ENCODE measurements around the gene CLPTM1.
"Not testable (repeated sequence)": the region's sequence is repeated elsewhere in the genome, so short reads cannot be mapped to it uniquely, and the experiment has no call there.

Gene CLPTM1

DNA sequence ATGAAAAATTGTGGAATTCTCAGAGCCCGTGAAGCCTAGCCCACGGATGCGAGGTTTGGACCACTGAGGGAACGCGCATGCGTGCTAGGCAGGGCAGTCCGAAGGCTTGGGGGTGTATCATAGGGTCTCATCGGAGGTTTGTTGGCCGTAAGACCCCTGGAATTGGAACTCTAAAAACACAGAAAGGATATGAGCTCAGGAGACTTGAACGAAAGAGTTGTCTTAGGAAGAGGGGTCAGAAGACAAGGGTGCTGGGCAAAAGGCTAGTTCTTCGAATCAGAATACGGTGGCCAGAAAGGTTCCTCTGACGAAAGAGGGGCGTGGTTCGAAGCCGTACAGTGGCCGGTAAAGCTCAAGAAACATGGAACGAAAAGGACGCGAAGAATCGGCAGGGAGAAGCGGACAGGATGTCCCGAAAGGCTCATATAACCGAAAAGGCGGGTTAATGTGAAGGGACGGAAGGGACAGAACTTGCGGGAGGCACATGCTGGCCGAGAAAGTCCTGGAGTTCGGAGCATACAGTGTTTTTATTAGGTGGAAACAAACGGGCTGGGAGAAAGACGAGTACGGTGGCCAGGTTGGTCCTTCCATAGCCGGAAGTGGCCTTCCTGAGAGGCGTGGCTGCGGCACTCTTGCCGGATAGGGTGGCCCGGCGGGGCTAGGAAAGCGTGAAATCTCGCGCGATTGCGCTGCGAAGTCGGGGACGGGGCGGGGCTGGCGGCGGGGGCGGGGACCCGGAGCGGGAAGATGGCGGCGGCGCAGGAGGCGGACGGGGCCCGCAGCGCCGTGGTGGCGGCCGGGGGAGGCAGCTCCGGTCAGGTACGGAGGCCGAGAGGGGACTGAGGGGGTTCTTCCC, at the start of gene CLPTM1:
Gene CLPTM1 (plus strand): TSS at position 732 of the 856 bp plus-strand sequence. CDS start 16 bp downstream, at position 748.
- DNase-seq (ENCODE audit: low spot score) = peak; percentile 96

DNA sequence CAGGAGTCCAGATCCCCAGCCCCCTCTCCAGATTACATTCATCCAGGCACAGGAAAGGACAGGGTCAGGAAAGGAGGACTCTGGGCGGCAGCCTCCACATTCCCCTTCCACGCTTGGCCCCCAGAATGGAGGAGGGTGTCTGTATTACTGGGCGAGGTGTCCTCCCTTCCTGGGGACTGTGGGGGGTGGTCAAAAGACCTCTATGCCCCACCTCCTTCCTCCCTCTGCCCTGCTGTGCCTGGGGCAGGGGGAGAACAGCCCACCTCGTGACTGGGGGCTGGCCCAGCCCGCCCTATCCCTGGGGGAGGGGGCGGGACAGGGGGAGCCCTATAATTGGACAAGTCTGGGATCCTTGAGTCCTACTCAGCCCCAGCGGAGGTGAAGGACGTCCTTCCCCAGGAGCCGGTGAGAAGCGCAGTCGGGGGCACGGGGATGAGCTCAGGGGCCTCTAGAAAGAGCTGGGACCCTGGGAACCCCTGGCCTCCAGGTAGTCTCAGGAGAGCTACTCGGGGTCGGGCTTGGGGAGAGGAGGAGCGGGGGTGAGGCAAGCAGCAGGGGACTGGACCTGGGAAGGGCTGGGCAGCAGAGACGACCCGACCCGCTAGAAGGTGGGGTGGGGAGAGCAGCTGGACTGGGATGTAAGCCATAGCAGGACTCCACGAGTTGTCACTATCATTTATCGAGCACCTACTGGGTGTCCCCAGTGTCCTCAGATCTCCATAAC, 49.6 kb upstream of the CLPTM1 start, which contains the start of gene APOE:
Gene APOE (plus strand): TSS at position 360 of the 724 bp plus-strand sequence. CDS start 829 bp downstream, outside the sequence.
- DNase-seq (ENCODE audit: low spot score) = peak; percentile 77

GRCh38 chr19:44907613-44908012, 47.6 kb upstream of the CLPTM1 start:
- DNase-seq (ENCODE audit: low spot score) = no peak

- DNase-seq (ENCODE audit: low spot score) = no peak
These were observed 46.9 kb upstream of the CLPTM1 start for GRCh38 chr19:44908074-44908835.

DNA sequence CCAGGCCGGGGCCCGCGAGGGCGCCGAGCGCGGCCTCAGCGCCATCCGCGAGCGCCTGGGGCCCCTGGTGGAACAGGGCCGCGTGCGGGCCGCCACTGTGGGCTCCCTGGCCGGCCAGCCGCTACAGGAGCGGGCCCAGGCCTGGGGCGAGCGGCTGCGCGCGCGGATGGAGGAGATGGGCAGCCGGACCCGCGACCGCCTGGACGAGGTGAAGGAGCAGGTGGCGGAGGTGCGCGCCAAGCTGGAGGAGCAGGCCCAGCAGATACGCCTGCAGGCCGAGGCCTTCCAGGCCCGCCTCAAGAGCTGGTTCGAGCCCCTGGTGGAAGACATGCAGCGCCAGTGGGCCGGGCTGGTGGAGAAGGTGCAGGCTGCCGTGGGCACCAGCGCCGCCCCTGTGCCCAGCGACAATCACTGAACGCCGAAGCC, 46.3 kb upstream of the CLPTM1 start:
- DNase-seq (ENCODE audit: low spot score) = no peak

- DNase-seq (ENCODE audit: low spot score) = no peak
These were observed 45.4 kb upstream of the CLPTM1 start for GRCh38 chr19:44909775-44910174.

DNA sequence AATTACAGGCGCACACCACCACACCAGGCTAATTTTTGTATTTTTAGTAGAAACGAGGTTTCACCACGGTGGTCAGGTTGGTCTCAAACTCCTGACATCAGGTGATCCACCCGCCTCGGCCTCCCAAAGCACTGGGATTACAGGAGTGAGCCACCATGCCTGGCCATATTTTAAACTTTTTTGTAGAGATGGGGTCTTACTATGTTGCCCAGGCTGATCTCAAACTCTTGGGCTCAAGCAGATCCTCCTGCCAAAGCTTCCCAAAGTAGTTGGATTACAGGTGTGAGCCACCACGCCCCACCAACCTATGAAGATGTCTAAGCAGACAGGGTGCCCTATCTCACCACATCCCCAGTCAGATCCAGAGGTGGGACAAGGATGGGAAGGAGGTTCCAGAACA, 43.3 kb upstream of the CLPTM1 start:
- DNase-seq (ENCODE audit: low spot score) = not testable (repeated sequence)

- peak; percentile 20 for DNase-seq (ENCODE audit: low spot score)
These were observed 42.3 kb upstream of the CLPTM1 start for GRCh38 chr19:44912854-44913253.

- peak; percentile 12 for DNase-seq (ENCODE audit: low spot score)
These were observed 41.4 kb upstream of the CLPTM1 start for GRCh38 chr19:44913512-44914432.

DNA sequence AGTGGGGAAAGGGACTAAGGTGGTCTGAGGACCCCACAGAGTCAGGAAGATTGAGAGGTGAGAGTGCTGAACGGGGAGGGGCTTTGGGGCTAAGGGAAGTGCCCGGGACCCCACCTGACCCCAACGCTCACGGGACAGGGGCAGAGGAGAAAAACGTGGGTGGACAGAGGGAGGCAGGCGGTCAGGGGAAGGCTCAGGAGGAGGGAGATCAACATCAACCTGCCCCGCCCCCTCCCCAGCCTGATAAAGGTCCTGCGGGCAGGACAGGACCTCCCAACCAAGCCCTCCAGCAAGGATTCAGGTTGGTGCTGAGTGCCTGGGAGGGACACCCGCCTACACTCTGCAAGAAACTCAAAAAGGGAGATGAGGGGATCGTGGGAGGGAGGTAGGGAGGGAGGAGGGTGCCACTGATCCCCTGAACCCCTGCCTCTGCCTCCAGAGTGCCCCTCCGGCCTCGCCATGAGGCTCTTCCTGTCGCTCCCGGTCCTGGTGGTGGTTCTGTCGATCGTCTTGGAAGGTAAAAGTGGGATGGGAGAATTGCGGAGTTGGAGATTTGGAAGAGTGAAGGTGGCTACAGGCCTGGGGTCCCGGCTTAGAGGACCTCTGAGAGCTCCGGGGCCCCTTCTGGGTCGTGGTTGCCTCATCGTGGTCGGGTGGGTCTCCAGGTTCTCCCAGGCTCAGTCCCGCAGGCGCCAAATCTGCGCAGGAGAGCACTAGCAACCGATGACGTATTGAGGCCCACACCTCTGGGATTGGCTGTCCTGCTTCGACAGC, 40.6 kb upstream of the CLPTM1 start, which contains the start of gene APOC1:
Gene APOC1 (plus strand): TSS at position 176 of the 774 bp plus-strand sequence. CDS start 284 bp downstream, at position 460.
- peak; percentile 90 for DNase-seq (ENCODE audit: low spot score)

GRCh38 chr19:44924243-44924725, 30.9 kb upstream of the CLPTM1 start:
- DNase-seq (ENCODE audit: low spot score) = peak; percentile 70

GRCh38 chr19:44925114-44925891, 29.9 kb upstream of the CLPTM1 start:
- DNase-seq (ENCODE audit: low spot score) = peak; percentile 69

DNA sequence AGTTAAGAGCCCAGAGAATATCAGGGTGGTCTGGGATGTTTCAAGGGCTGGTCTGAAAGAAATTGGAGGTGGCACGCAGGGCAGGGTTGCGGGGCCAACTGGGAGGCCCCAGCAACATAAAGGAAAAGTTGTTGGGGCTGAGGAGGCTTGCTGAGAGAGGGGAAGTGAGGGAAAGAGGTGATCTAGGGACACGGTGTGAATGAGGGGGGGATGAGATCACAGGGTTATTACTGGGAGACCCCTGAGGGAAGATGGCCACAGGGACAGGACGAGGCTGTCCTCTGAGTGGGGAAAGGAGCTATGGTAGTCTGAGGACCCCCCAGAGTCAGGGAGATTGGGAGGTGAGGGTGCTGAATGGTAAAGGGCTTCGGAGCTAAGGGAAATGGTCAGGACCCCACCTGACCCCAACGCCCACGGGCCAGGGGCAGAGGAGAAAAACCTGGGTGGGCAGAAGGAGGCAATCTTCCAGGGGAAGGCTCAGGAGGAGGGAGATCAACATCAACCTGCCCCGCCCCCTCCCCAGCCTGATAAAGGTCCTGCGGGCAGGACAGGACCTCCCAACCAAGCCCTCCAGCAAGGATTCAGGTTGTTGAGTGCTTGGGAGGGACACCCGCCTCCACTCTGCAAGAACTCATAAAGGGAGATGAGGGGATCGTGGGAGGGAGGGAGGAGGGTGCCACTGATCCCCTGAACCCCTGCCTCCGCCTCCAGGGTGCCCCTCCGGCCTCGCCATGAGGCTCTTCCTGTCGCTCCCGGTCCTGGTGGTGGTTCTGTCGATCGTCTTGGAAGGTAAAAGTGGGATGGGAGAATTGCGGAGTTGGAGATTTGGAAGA, 28.7 kb upstream of the CLPTM1 start:
- not testable (repeated sequence) for DNase-seq (ENCODE audit: low spot score)

- no peak for DNase-seq (ENCODE audit: low spot score)
These were observed 27.4 kb upstream of the CLPTM1 start for GRCh38 chr19:44927746-44928145.

GRCh38 chr19:44930088-44930487, 25.1 kb upstream of the CLPTM1 start:
- no peak for DNase-seq (ENCODE audit: low spot score)

GRCh38 chr19:44931541-44931940, 23.6 kb upstream of the CLPTM1 start:
- no peak for DNase-seq (ENCODE audit: low spot score)

- DNase-seq (ENCODE audit: low spot score) = peak; percentile 54
These were observed 15.5 kb upstream of the CLPTM1 start for GRCh38 chr19:44939668-44940067.

DNA sequence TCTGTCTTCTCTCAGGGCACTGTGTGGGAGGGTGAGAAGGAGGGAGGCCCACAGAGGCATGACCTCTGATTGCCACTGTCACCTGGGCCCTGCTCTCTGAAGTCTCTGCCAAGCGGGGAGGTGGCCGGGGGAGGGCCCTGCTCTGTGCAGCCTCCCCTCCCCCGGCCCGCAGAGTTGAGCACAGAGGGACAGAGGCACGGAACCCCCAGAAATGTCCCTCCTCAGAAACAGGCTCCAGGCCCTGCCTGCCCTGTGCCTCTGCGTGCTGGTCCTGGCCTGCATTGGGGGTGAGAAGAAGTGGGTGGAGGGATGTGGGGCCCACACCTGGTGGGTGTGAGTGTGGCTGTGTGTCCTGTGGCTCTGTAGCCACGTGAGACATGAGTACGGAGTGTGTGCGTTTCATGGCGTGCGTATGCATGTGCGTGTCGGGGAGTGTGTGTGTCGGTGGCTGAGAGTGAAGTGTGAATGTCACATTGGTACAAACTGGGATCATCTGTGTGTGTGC, 13.1 kb upstream of the CLPTM1 start, which contains the start of gene APOC4:
Gene APOC4 (plus strand): TSS at position 171 of the 505 bp plus-strand sequence. CDS start 41 bp downstream, at position 212.
- no peak for DNase-seq (ENCODE audit: low spot score)

All from HuH-7.5 (cell line).